HG03095 (cell line): ENCODE results near the gene ICAM3.
A peak's percentile ranks its signal among the peaks of the same experiment; 100 is the strongest.
"Not testable (repeated sequence)": the region's sequence is repeated elsewhere in the genome, so short reads cannot be mapped to it uniquely, and the experiment has no call there.

Experiments used
- ATAC-seq: cut with Tn5 transposase; IDR thresholded peaks from one replicate; pipeline ENCODE4 v1.9.1; 2021; ENCODE audit warnings: moderate library complexity; ENCODE audit not compliant: unreplicated experiment

The ICAM3 gene, protein sequence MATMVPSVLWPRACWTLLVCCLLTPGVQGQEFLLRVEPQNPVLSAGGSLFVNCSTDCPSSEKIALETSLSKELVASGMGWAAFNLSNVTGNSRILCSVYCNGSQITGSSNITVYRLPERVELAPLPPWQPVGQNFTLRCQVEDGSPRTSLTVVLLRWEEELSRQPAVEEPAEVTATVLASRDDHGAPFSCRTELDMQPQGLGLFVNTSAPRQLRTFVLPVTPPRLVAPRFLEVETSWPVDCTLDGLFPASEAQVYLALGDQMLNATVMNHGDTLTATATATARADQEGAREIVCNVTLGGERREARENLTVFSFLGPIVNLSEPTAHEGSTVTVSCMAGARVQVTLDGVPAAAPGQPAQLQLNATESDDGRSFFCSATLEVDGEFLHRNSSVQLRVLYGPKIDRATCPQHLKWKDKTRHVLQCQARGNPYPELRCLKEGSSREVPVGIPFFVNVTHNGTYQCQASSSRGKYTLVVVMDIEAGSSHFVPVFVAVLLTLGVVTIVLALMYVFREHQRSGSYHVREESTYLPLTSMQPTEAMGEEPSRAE

DNA sequence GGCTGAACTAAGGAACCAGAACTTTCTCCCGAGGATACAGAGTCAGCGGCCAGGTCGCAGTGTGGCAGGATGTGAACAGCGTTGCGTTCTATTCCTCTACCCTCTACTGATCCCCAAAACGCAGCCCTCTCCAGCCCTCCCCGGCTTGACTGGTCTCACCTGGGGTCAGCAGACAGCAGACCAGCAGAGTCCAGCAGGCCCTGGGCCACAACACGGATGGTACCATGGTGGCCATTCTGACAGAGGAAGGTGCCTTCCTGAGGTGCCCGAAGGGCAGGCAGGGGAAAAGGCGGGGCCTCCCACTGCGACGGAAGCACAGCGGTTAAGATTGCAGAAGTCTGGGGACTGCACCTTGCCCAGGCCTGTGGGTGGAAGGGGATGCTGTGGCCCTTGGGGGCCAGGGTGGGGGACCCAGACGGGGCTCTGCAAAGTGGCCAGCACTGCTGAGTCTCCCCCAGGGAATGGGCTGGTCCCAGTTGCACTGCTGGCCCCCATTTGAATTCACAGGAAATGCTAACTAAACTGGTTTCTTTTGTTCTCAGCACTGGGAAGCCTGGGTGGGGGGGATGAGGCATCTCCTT, at the start of gene ICAM3:
Gene ICAM3 (minus strand): TSS at position 245 of the 581 bp plus-strand sequence. CDS start 10 bp downstream, at position 235.
- peak; percentile 68 for ATAC-seq

DNA sequence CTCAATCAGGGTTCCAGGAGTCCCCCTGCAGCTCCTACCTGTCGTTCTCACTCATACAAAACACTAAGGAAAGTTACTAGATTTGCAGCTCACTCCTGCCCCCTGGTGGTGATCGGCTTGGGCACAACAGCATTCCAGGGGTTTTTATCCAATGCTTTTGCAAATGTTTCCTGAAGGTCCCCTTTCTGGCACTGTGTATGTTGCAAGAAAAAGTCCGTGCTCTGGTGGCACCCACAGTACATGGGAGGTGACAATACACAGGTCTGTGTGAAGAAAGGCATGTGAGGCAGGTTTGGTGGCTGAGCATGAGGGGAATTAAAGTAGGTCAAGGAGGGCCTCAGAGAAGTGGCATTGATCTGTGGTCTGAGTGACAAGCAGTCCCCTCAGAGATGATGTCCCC, 49.5 kb upstream of the ICAM3 start:
- ATAC-seq = no peak

DNA sequence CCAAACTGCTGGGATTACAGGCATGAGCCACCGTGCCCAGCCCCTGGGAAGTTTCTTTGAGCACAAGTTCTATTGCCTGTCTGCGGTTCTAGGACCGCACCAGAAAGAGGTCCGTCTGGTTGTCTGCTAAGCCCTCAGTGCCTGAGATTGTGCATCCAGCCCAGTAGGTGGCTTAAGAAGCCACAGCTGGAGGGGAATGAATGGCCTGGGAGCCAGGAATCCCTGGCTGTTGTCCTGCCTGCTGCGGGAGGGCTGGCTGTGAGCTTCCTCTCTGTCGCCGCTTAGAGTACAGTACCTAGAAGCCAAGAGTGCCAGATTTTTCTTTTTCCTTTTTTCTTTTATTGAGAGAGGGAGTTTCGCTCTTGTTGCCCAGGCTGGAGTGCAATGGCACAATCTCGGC, 45.2 kb upstream of the ICAM3 start:
- ATAC-seq = no peak

DNA sequence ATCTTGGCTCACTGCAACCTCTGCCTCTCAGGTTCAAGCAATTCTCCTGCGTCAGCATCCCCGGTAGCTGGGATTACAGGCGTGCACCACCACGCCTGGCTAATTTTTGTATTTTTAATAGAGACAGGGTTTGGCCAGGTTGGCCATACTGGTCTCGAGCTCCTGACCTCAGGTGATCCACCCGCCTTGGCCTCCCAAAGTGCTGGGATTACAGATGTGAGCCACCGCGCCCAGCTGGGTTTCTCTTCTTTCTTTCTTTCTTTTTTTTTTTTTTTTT, 43.7 kb upstream of the ICAM3 start:
- not testable (repeated sequence) for ATAC-seq

DNA sequence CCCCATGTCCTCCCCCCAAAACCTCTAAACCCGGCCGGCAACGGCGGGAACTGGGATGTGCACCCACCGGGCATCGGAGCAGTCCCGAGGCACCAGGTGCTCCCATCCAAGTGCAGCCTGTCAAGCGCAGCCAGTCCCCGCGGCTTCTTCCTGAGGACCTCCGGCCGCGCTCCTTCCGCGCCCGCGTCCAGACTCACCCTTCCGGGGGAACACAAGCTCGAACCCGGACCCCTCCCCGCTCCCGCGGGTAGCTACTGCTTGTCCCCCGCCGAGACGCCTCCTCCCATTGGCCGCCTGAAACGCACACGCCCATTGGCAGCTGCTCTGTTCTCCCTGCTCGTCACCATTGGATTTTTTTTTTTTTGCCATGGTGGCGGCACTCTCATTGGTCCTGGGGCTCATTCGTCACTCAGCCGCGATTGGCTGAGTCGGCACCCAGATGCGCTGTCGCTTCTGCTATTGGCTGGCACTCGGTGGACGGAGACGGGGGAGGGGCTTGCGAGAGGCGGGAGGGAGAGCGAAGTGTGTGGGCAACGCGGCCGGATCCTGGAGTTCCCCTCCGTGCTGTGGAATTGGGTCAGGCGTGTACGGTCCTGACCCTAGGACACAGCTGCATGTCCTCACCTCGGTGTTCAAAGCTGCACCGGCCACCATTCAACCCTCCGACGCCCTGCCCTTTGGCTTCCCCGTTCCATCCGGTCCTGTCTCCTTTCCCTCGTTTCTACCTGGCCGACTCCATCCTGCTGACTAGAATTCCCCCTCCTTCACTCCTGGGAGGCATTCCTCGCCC, 41.1 kb upstream of the ICAM3 start, which contains the start of gene TYK2:
Gene TYK2 (minus strand): TSS at position 260 of the 790 bp plus-strand sequence. CDS start 2,166 bp downstream, outside the sequence.
- ATAC-seq = peak; percentile 94

DNA sequence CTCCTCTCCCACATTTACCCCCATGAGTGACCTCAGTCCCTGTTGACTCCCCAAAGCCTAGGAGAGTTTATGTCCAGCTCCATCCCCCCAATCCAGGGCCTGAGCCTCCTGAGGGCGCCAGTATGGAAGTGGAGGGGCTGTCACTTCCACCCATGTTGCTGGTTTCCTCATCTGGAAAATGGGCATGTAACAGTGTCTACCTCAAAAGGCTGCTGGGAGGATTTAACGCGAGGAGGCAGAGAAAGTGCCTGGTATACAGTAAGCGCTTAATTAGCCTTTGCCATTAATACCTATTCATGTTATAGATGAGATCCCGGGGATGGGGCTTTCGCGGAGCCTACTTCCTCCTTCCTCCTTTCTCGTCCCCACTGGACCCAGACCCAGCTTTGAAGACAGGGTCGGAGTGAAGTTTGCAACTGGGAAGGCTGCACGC, 40.5 kb upstream of the ICAM3 start:
- no peak for ATAC-seq

DNA sequence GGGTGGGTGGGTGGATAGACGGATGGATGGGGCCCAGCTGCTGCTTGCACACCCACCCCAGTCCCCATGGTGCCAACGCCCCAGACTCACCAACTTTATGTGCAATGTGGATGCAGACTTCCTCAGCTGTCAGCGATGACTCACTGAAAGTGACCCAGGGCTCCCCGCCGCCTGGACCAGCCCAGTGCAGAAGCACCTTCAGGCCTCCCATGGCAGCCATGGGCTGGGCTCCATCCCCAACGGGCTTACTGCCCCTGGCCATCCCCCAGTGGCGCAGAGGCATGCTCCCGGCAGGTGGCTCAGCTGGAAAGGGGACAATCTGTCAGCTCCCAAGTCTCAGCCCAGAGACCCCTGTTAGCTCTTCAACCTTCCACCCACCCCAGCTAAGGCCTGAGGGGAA, 38.7 kb upstream of the ICAM3 start:
- no peak for ATAC-seq

DNA sequence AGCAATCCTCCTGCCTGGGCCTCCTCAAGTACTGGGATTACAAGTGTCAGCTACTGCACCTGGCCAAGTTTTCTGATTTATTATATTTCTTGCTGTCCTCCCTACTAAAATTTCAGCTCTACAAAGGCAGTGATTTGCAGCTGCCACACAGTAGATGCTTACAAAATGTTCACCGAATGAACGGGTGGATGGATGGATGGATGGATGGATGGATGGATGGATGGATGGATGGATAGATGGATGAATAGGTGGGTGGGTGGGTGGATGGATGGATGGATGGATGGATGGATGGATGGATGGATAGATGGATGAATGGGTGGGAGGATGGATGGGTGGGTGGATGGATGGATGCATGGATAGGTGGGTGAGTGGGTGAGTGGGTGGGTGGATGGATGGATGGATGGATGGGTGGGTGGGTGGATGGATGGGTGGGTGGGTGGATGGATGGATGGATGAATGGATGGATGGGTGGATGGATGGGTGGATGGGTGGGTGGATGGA, 37.8 kb upstream of the ICAM3 start:
- not testable (repeated sequence) for ATAC-seq

DNA sequence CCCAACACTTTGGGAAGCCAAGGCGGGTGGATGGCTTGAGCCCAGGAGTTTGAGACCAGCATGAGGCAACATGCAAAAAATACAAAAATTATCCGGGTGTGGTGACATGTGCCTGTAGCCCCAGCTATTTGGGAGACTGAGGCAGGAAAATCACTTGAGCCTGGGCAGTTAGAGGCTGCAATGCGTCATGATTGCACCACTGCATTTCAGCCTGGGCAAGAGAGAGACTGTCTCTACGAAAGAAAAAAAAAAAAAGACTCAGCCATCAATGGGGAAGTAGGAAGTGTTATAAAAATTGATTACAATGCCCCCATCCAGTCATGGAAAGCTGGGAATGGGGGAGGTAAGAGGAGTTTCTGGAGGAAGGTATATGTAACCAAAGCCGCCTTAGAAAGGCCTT, 35.5 kb upstream of the ICAM3 start:
- ATAC-seq = no peak

DNA sequence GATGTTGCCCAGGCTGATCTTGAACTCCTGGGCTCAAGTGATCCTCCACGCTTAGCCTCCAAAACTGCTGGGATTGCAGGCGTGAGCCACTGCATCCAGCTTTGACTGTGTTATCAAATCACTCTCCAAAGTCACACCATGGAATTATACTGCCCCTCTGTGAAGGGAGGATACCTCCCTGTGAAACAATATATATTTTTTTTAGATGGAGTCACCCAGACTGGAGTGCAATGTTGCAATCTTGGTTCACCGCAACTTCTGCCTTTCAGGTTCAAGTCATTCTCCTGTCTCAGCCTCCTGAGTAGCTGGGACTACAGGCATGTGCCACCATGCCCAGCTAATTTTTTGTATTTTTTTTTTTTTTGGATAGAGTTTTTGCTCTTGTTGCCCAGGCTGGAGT, 33.3 kb upstream of the ICAM3 start:
- ATAC-seq = no peak

DNA sequence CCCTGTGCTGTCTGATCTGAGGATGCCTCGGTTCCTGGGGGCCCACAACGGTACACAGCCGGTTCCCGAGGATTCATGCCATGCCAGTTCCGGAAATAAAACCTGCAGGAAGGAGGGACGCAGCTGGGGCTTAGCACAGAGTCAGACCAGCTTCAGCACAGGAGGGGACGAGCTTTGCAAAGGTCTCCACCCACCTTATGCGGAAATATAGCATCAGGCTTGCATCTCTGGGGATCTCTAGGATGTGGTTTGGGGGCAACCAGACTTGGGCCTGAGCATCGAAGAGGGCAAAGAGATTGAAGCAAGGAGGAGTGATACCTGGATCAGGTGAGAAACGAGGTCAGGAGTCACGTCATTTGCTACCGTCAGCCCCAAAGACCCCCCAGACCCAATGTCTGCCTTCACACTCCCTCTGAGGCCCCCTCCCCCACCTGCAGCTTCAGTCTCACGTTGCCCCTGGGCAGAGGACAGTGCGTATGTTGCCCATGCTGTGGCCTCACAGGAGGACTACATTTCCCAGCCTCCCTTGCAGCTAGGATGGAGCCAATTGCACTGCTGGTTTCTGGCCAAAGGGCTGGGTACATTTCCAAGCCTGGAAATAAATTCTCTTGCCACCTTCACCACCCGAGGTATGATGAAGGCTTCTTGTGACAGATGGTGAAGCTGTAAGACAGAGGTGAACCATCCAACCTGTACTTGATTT, 28.8 kb upstream of the ICAM3 start:
- ATAC-seq = no peak

DNA sequence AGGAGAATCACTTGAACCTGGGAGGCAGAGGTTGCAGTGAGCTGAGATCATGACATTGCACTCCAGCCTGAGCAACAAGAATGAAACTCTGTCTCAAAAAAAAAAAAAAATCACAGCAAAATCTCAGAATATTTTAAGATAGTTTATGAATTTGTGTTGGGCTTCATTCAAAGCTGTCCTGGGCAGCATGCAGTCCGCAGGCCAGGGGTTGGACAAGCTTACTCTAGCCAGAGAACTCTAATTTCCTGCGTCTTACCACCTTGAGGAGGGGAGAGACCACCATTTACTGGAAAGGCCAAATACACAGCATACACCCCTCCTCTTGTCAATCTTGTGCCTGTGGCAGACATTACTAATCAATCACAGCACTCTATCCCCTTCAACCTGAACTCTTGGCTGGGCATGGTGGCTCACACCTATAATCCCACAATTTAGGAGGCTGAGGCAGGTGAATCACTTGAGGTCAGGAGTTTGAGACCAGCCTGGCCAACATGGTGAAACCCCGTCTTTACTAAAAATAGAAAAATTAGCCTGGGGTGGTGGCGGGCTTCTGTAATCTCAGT, 27.6 kb upstream of the ICAM3 start:
- ATAC-seq = not testable (repeated sequence)

DNA sequence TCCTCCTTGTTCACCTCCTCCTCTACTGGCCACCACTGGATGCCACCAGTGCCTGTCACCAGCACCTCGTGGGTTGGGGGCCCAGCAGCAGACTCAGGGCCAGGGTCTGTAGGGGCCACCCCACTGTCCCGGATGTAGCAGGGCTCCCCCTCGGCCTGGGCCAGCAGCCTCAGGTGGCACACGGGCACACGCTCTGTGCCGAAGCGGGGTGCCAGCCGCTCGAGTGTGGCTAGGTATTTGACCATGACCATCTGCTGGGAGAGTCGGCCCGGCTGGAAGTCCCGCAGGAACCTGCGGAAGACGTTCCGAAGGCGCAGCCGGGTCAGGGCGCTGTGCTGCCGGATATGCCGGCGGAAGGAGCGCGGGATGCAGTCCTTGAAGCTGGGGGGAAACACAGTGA, 26.1 kb upstream of the ICAM3 start:
- ATAC-seq = no peak

DNA sequence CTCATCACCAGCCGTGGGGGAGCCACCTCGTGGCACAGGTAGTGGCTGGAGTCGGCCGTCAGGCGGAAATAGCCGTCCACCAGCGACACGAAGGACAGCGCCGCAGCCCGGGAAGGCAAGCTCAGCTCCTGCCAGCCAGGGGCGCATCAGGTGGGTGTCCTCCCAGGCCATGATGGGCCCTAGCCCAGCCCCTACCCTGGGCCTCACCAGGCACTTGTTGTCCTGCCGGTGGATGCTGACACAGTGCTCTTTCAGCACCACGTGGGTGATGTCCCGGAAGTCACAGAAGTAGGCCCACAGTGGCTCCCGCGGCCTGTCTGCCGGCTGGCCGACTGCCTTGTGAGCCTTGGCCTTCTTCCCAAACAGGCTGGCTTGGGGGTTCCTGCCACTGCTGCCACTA, 25.2 kb upstream of the ICAM3 start:
- no peak for ATAC-seq

DNA sequence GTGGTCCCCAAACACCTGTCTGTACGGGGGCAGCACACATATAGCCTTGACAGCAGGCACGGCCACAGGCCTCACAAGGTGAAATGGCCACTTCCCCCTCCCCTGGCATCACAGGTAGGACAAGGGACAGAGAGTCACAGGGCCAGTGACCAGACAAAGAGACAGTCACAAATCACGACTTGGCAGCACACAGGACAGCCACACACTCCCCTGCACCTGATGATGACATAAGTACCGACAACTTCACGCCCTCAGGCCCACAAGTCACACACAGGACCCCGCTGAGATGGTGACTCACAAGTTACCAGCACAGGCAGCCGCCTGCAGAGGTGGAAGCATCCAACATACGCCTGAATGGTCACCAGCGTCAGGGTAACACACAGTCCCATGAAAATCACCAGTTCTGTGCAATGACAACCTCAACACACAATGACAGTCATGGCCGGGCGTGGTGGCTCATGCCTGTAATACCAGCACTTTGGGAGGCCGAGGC, 24.4 kb upstream of the ICAM3 start:
- ATAC-seq = no peak

DNA sequence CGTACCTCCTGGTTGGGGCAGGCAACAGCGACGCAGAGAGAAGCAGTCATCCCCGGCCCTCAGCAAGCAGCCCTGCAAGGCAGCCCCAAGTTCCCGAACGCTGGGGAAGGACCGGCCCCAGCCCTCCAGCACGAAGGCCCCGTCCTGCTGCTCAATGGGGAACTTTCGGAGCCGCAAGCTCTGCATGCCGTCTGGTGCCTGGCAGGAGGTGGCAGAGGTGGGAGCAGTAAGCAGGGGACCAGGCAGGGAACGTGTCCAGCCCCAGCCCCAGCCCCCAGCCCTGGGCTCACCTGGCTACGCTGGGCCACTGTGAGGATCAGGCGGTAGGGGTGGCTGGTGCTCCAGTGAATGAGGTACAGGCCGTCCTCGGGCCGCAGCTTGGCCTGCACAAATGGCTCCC, 22.8 kb upstream of the ICAM3 start:
- no peak for ATAC-seq

DNA sequence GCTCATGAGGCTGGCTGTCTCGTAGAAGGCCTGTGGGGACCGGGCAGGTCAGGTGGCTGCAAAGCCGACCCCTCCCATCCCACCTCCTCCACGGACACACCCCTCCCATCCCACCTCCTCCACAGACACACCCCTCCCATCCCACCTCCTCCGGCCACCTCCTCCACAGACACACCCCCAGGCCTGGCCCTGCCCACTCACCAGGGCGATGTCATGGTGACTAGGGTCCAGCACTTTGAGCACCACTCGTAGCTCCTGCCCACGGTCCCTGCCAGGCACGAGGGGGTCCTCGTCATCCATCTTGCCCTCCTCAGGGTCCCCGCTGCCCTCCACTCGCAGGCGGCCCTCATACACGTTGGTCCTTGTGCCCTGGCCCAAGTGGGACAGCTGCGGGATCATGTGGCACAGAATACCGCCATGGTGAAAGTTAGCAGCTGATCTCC, 22.2 kb upstream of the ICAM3 start:
- no peak for ATAC-seq

DNA sequence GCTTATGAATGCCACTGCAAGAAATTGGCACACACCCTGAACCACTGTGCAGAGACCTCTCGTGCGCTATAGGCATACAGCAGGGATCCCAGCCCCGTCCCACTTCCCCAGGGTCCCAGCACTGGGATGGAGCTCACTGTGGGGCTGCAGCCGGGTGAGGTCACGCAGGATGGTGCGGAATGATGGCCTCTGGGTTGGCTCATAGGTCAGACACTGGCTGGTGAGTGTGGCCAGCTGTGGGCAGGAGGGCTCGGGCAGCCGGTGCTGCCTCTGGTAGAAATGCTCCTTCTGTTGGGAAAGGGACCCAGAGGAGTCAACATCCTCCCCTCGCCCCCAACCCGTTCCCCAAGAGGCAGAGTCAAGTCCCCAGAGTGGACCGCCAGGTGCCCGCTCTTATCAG, 17.0 kb upstream of the ICAM3 start:
- no peak for ATAC-seq

DNA sequence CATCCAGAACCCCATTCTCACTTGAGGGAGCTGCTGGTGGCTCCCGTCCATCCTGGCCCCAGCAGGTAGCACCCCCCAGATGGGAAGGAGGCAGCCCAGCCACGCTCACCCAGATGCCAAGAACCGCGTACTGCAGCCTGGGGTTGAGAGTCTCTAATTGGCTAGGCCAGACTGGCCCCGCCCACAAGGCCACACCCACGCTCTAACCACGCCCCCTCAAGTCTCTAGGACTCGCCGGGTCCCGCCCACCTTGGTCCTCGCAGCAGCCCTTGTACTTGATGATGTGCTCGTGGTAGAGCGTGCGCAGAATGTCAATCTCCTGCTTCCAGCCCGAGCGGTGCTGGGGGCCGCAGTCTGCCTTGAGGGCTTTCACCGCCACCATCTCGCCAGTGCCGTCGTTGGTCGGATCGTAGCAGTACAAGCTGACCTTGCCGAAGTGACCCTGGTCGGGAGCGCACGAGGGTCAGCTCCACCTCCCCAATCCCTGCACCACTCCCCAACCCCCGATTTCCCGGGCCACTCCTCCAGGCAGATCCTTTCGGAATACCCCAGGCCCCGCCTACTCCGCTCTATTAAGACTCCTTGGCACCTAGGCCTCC, 14.5 kb upstream of the ICAM3 start:
- no peak for ATAC-seq
